H1 (cell line): ENCODE measurements around the gene DEDD. TPM values are rescaled to one million over a fixed set of nuclear protein-coding genes. Genes with fewer than 3 reads are reported as not detected.

Experiments
- CTCF ChIA-PET: fragments of 300-600 bp; sonication (Branson Sonifier 250); formaldehyde crosslinking; loops from one replicate; lab custom pipeline; 2021; ENCODE audit not compliant: partially characterized antibody; lab: Charles Lee
- POLR2A ChIA-PET: fragments of 300-600 bp; sonication (Branson Sonifier 250); formaldehyde crosslinking; loops from one replicate; lab custom pipeline; 2021; ENCODE audit warnings: inconsistent platforms; ENCODE audit not compliant: partially characterized antibody; lab: Charles Lee
- DNase-seq, 2 experiments: peaks; one replicate each; pipeline versions ENCODE4 v3.0.0 to v3.0.0-alpha.2; 2010 to 2022; ENCODE audit warnings: low spot score in 2 of 2, low read depth in 1 of 2, mixed read lengths in 1 of 2
- FAIRE-seq: peaks from 2 replicates; lab custom pipeline; 2011; peaks lifted over from hg19 to GRCh38; lab: Jason Lieb, UNC
- H2AFZ ChIP-seq: 2 replicates; pipeline ENCODE4 v1.8.1; 2012; ENCODE audit warnings: low read length, inconsistent platforms
- H2AK5ac ChIP-seq: 2 replicates; pipeline ENCODE4 v1.6.1; 2013; ENCODE audit warnings: low read depth, low read length
- H2BK120ac ChIP-seq: replicated peaks from 2 replicates; pipeline ENCODE3; 2013; ENCODE audit warnings: low read depth, low read length, inconsistent platforms
- H2BK12ac ChIP-seq: 2 replicates; pipeline ENCODE4 v1.6.1; 2013; ENCODE audit warnings: low read depth, low read length
- H2BK15ac ChIP-seq: 2 replicates; pipeline ENCODE4 v1.6.1; 2013; ENCODE audit warnings: low read length
- H2BK20ac ChIP-seq: 2 replicates; pipeline ENCODE4 v1.6.1; 2013; ENCODE audit warnings: low read length
- H2BK5ac ChIP-seq: 2 replicates; pipeline ENCODE4 v1.6.1; 2013; ENCODE audit warnings: low read depth, low read length
- H3K14ac ChIP-seq: 2 replicates; pipeline ENCODE4 v1.6.1; 2013; ENCODE audit warnings: inconsistent platforms; ENCODE audit not compliant: insufficient read length
- H3K18ac ChIP-seq: 2 replicates; pipeline ENCODE4 v1.6.1; 2013; ENCODE audit warnings: low read length; ENCODE audit errors: extremely low read depth
- H3K23ac ChIP-seq: 2 replicates; pipeline ENCODE4 v1.6.1; 2013; ENCODE audit warnings: inconsistent platforms; ENCODE audit not compliant: insufficient read length
- H3K23me2 ChIP-seq: 2 replicates; pipeline ENCODE4 v1.6.1; 2013; ENCODE audit warnings: low read depth, low read length
- H3K27ac ChIP-seq: 2 replicates; pipeline ENCODE4 v1.6.1; 2011; ENCODE audit warnings: low read depth, low read length, inconsistent platforms
- H3K27me3 ChIP-seq, 4 experiments: replicated peaks in 1 of 4; 1 replicate in 1 of 4; 2 replicates in 3 of 4; pipeline versions ENCODE4 v1.6.1 to v1.8.1; 2011 to 2013; ENCODE audit warnings: low read length in 3 of 4, mild to moderate bottlenecking in 3 of 4, inconsistent platforms in 2 of 4, mixed read lengths in 2 of 4, moderate library complexity in 1 of 4; ENCODE audit not compliant: control insufficient read depth in 3 of 4, insufficient read depth in 3 of 4; ENCODE audit errors: extremely low read depth in 1 of 4
- H3K36me3 ChIP-seq, 4 experiments: 2 replicates each; pipeline versions ENCODE4 v1.6.1 to v1.8.1; 2011 to 2013; ENCODE audit warnings: mild to moderate bottlenecking in 4 of 4, low read length in 3 of 4, moderate library complexity in 2 of 4, control low read depth in 1 of 4, inconsistent platforms in 1 of 4; ENCODE audit not compliant: insufficient read depth in 4 of 4, control insufficient read depth in 2 of 4
- H3K4ac ChIP-seq: replicated peaks from 2 replicates; pipeline ENCODE3; 2013; ENCODE audit warnings: low read length, low read depth, mixed read lengths, inconsistent platforms; ENCODE audit not compliant: insufficient read length
- H3K4me1 ChIP-seq, 4 experiments: replicated peaks in 1 of 4; 1 replicate in 1 of 4; 2 replicates in 3 of 4; pipeline versions ENCODE4 v1.6.1 to v1.8.1; 2011 to 2013; ENCODE audit warnings: low read length in 3 of 4, inconsistent platforms in 2 of 4, mixed read lengths in 1 of 4; ENCODE audit not compliant: insufficient read depth in 4 of 4, control insufficient read depth in 3 of 4
- H3K4me2 ChIP-seq, 2 experiments: 2 replicates each; pipeline versions ENCODE4 v1.6.1 to v1.8.1; 2011 to 2013; ENCODE audit warnings: low read depth in 2 of 2, low read length in 2 of 2, control low read depth in 1 of 2, inconsistent platforms in 1 of 2, mild to moderate bottlenecking in 1 of 2; ENCODE audit not compliant: insufficient read depth in 1 of 2
- H3K4me3 ChIP-seq, 4 experiments: fragments of 200-600, 300-600 bp in 1 of 4; sonication (generic), shearing (Covaris generic), sonication (Bioruptor Twin) in 1 of 4; 2 replicates each; pipeline versions ENCODE4 v1.5.1 to v1.8.1; 2011 to 2016; ENCODE audit warnings: low read length in 4 of 4, low read depth in 3 of 4, control low read depth in 2 of 4, inconsistent platforms in 2 of 4, mild to moderate bottlenecking in 2 of 4, mixed read lengths in 1 of 4, moderate library complexity in 1 of 4; ENCODE audit not compliant: insufficient read depth in 2 of 4; ENCODE audit errors: extremely low read depth in 1 of 4
- H3K56ac ChIP-seq: replicated peaks from 2 replicates; pipeline ENCODE3; 2013; ENCODE audit warnings: low read depth, mild to moderate bottlenecking, mixed read lengths, low read length, inconsistent platforms; ENCODE audit not compliant: insufficient read length
- H3K79me1 ChIP-seq: 2 replicates; pipeline ENCODE4 v1.6.1; 2013; ENCODE audit warnings: low read depth, low read length, control low read depth
- H3K79me2 ChIP-seq, 2 experiments: 2 replicates each; pipeline versions ENCODE4 v1.6.1 to v1.8.1; 2012 to 2013; ENCODE audit warnings: low read length in 2 of 2, mild to moderate bottlenecking in 2 of 2, inconsistent platforms in 1 of 2; ENCODE audit not compliant: insufficient read depth in 2 of 2, control insufficient read depth in 1 of 2
- H3K9ac ChIP-seq, 4 experiments: replicated peaks in 1 of 4; 1 replicate in 1 of 4; 2 replicates in 3 of 4; pipeline versions ENCODE4 v1.6.1 to v1.8.1; 2011 to 2013; ENCODE audit warnings: low read depth in 3 of 4, low read length in 3 of 4, control low read depth in 2 of 4, mild to moderate bottlenecking in 2 of 4, moderate library complexity in 2 of 4, inconsistent platforms in 1 of 4; ENCODE audit errors: extremely low read depth in 1 of 4
- H3K9me3 ChIP-seq, 2 experiments: 2 replicates each; pipeline versions ENCODE4 v1.6.1 to v1.8.1; 2012 to 2013; ENCODE audit warnings: mild to moderate bottlenecking in 2 of 2, moderate library complexity in 2 of 2, control low read depth in 1 of 2, inconsistent platforms in 1 of 2, low read depth in 1 of 2, low read length in 1 of 2, mixed read lengths in 1 of 2; ENCODE audit not compliant: insufficient read depth in 2 of 2
- H4K20me1 ChIP-seq, 2 experiments: replicated peaks in 1 of 2; 2 replicates each; pipeline versions ENCODE3 to v1.8.1; 2011 to 2013; ENCODE audit warnings: inconsistent platforms in 2 of 2, low read length in 2 of 2, mild to moderate bottlenecking in 1 of 2; ENCODE audit not compliant: insufficient read depth in 2 of 2, control insufficient read depth in 1 of 2
- H4K5ac ChIP-seq: 2 replicates; pipeline ENCODE4 v1.6.1; 2013; ENCODE audit warnings: low read length, low read depth, mixed read lengths, inconsistent platforms; ENCODE audit not compliant: insufficient read length
- H4K8ac ChIP-seq: 2 replicates; pipeline ENCODE4 v1.8.0; 2013; ENCODE audit warnings: mild to moderate bottlenecking, moderate library complexity, low read length, inconsistent platforms; ENCODE audit not compliant: insufficient read depth; ENCODE audit errors: extremely low read depth
- H4K91ac ChIP-seq: replicated peaks from 2 replicates; pipeline ENCODE3; 2013; ENCODE audit warnings: low read length, mixed read lengths, inconsistent platforms; ENCODE audit not compliant: insufficient read length
- BRCA1 ChIP-seq: IDR thresholded peaks from 2 replicates; pipeline ENCODE4 v1.6.1; 2012; ENCODE audit warnings: low read depth, low read length, improper control_type of control experiment
- MAFK ChIP-seq: IDR thresholded peaks from 2 replicates; pipeline ENCODE4 v1.6.1; 2012; ENCODE audit warnings: low read depth, mild to moderate bottlenecking, improper control_type of control experiment, low read length
- POU5F1 ChIP-seq: IDR thresholded peaks from 2 replicates; pipeline ENCODE4 v1.6.1; 2011; ENCODE audit warnings: low read depth, mild to moderate bottlenecking, low read length, moderate library complexity
- SUZ12 ChIP-seq: fragments of 200-600 bp; sonication (generic); IDR thresholded peaks from 2 replicates; pipeline ENCODE4 v1.6.1; 2012; ENCODE audit warnings: mild to moderate bottlenecking, inconsistent platforms, low read length, moderate library complexity, mixed read lengths
- WGBS, 2 experiments: shearing (Covaris generic) in 1 of 2; methylation state at CpG; one replicate each; pipeline versions ENCODE4 v1.1.6 to v1.1.7; 2013 to 2015; ENCODE audit warnings: low lambda C conversion rate in 2 of 2, mixed read lengths in 2 of 2, inconsistent platforms in 1 of 2, low coverage in 1 of 2, missing lambda C conversion rate in 1 of 2; ENCODE audit not compliant: insufficient replicate concordance in 2 of 2, insufficient coverage in 1 of 2, insufficient read length in 1 of 2; ENCODE audit errors: extremely low coverage in 1 of 2, missing lambda C conversion rate in 1 of 2; 5-methylcytosine and 5-hydroxymethylcytosine counted together
- polyA plus RNA-seq, 7 experiments: library from polyadenylated mRNA; depleted of rRNA in 3 of 7; stranded (reverse) in 5 of 7; unstranded in 2 of 7; fragments of >200 nt in 5 of 7; fragments of 200-250 nt in 2 of 7; gene quantifications; 1 replicate in 5 of 7; 2 replicates in 1 of 7; 4 replicates in 1 of 7; pipeline versions ENCODE4 v1.2.1 to v1.2.3, GENCODE V29; 2011 to 2013; ENCODE audit warnings: missing spikeins in 2 of 7, mixed read lengths in 2 of 7
- total RNA-seq: library from RNA; stranded (reverse); fragmentation: NEBNext Ultra II Directional; extraction: Animal tissue kit (Norgen Biotek cat#: 25700); gene quantifications from 2 replicates; pipeline ENCODE4 v1.2.1, GENCODE V29; 2021

The DEDD gene
- total and polyA plus RNA-seq, 2 of the 8 experiments (the other 6 are each of a cell fraction or from before 2014, with no cell fraction given): 42.6 to 55.9 TPM

GRCh38 chr1:161122967-161123366, 9.5 kb downstream of the DEDD start:
- DNase-seq: no peak
- no peak overlapping the region for H4K8ac ChIP-seq
- no peak overlapping the region for H3K56ac ChIP-seq
- no peak overlapping the region for H3K9ac ChIP-seq
- no peak overlapping the region for H3K4ac ChIP-seq
- no peak overlapping the region for H2AFZ ChIP-seq
- H3K4me3 ChIP-seq: no peak overlapping the region
- CTCF ChIA-PET: no interaction called here
- no peak overlapping the region for H2BK120ac ChIP-seq
- peaks cover 4 to 10% (median 5%) of the 10 kb centered on the region in 4 experiments; a peak in 6 of 7 replicates for H3K4me1 ChIP-seq
- peaks cover 0 to 16% of the 10 kb centered on the region in 2 experiments for H4K20me1 ChIP-seq
- H3K23ac ChIP-seq: no peak overlapping the region
- H2BK15ac ChIP-seq: no peak overlapping the region
- no peak overlapping the region for H3K18ac ChIP-seq
- no peak for FAIRE-seq
- no peak overlapping the region for H3K4me2 ChIP-seq
- no peak overlapping the region for H2BK12ac ChIP-seq
- H3K36me3 ChIP-seq: peaks cover 16 to 72% (median 40%) of the 10 kb centered on the region in 4 experiments
- H2AK5ac ChIP-seq: no peak overlapping the region
- WGBS, 2 experiments: 90% methylated on average over 6 of the region's 6 CpGs; no CpG with 5 or more reads in 1 of the 2 experiments
- no peak overlapping the region for H4K5ac ChIP-seq
- no peaks in the 10 kb centered on the region for H3K27me3 ChIP-seq
- peaks cover 0 to 32% of the 10 kb centered on the region in 2 experiments; a peak in 2 of 4 replicates for H3K79me2 ChIP-seq
- H3K79me1 ChIP-seq: peaks cover 7% of the 10 kb centered on the region; the same call in 1 of the 2 replicates
- no peak overlapping the region for H3K27ac ChIP-seq
- no peak overlapping the region for H2BK20ac ChIP-seq
- no peak overlapping the region for H3K14ac ChIP-seq
- no peak overlapping the region for H2BK5ac ChIP-seq
- H3K23me2 ChIP-seq: peaks cover 9% of the 10 kb centered on the region
- POLR2A ChIA-PET: no interaction called here
- H4K91ac ChIP-seq: no peak overlapping the region
- no peaks in the 10 kb centered on the region for H3K9me3 ChIP-seq
- TF ChIP-seq POU5F1: no peak
- no peak for TF ChIP-seq BRCA1
- no peak for TF ChIP-seq MAFK
- no peak for TF ChIP-seq SUZ12
